Measurements from ENCODE around the gene MAGEB17.
"Not testable (repeated sequence)": the region's sequence is repeated elsewhere in the genome, so short reads cannot be mapped to it uniquely, and the experiment has no call there.

The MAGEB17 gene, protein sequence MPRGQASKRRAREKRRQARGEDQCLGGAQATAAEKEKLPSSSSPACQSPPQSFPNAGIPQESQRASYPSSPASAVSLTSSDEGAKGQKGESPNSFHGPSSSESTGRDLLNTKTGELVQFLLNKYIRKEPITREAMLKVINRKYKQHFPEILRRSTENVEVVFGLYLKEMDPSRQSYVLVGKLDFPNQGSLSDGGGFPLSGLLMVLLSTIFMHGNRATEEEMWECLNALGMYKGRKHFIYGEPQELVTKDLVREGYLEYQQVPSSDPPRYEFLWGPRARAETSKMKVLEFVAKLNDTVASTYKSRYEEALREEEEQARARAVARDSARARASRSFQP

DNA sequence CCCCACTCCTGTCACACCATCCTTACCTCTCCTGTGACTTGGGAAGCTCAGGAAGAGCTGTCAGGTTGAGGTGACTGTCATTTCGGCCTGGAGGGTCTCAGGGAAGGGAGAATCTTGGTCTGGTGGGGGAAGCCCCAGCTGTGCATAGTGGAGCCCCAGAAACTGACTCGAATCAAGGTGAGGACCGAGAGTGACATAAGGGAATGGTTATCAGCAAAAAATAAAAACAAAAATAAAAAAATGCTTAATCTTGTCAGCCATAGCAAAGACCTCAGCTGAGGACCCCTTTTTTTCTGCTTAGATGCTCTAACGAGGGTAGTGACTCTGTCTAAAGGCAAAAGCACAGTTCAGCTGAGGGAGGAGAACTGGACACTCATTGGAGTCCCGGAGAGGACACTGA is at the start of gene MAGEB17:
Gene MAGEB17, plus strand, starts transcription at position 301 of the 400 bp plus-strand sequence. CDS start 2,902 bp downstream, outside the sequence.
- no peak for DNase-seq (ENCODE audit: low spot score)

DNA sequence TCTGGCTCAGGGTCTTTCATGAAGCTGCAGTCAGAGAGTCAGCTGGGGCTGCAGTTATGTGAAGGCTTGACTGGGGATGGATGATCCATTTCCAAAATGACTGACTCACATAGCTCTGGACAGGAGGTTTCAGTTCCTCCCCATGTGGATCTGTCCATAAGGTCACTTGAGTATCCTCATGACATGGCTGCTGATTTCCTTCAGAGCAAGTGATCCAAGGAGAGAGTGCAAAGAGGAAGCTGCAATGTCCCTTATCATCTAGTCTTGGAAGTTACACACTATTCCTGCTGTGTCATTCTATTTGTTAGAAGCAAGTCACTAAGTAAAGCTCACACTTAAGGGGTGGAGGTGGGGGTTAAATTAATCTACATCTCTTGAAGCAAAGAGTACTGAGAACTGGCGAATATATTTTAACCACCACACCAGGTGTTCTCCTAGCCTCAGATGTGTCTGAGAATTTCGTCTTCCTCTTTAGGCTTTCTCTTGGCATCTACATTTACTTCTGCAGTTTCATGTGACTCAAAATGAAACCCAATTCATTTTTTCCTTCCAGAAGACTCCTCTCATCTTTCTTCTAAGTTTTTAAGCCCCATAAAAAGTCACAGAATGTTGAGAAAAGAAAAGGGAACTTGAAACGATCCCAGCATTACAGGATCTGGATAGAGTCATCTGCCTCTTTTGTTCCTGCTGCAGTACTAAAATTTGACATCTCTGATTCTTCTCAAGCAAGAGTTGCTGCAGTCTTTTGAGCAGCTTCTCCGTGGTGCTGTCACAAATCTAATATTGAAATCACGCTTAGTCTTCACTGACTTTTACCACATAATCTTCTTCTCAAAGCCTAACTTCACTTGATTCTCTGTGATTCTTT is 47.7 kb upstream of the MAGEB17 start:
- DNase-seq (ENCODE audit: low spot score), result no peak

DNA sequence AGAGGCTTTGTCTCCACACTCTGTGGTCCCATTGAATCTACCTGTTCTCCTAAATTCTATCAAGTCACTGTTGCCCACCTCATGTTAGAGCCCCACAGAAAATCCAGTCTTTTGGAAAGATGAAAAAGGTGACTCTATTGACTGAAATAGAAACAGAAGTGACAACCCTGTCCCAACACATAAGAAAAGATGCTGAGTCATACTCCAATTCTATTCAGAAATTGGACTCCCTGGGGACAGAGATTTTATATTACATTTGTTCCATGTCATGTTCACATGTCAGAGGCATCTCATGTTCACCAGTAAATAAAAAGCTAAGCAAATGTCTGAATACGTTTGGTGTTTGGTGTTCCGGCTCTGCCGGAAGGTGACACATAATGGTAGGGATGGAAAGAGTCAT is 46.9 kb upstream of the MAGEB17 start:
- DNase-seq (ENCODE audit: low spot score), result no peak

DNA sequence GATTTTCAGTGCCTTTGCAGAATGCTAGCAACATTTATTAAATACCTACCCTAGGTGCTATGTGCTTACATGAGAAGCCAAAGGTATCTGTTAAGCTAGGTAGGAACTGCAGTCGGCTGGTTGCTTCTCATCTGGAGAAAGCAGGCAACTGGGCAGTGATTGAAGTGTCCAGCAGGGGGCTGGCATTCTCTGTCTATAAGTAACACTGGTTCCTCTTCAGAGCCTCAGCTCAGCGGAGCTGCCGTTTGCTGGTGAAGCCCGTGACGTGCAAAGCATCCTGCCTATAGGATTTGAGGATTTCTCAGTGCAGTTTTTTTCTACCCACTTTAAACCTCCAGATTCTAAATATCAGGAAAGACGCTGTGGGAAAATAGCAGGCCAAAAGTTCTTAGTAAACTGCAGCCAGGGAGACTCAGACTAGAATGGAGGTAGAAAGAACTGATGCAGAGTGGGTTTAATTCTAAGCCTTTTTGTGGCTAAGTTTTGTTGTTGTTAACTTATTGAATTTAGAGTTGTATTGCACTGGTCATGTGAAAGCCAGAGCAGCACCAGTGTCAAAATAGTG is 44.0 kb upstream of the MAGEB17 start, which contains the start of gene GRPR:
Gene GRPR, plus strand, starts transcription at position 344 of the 565 bp plus-strand sequence. CDS start 389 bp downstream, outside the sequence.
- peak; percentile 39 for DNase-seq (ENCODE audit: low spot score)

DNA sequence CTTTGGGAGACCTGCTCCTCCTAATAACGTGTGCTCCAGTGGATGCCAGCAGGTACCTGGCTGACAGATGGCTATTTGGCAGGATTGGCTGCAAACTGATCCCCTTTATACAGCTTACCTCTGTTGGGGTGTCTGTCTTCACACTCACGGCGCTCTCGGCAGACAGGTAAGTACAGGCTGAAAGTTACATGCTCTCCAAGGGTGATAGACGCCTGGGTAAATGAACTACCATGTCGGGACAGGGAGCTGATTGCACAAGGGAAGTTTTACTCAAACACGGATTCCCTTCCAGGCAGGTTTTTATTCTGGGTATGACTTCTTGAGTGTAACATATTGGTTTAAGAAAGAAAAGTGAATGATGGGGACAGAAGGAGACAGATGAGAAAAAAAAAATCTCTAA is 43.1 kb upstream of the MAGEB17 start:
- DNase-seq (ENCODE audit: low spot score), result no peak

DNA sequence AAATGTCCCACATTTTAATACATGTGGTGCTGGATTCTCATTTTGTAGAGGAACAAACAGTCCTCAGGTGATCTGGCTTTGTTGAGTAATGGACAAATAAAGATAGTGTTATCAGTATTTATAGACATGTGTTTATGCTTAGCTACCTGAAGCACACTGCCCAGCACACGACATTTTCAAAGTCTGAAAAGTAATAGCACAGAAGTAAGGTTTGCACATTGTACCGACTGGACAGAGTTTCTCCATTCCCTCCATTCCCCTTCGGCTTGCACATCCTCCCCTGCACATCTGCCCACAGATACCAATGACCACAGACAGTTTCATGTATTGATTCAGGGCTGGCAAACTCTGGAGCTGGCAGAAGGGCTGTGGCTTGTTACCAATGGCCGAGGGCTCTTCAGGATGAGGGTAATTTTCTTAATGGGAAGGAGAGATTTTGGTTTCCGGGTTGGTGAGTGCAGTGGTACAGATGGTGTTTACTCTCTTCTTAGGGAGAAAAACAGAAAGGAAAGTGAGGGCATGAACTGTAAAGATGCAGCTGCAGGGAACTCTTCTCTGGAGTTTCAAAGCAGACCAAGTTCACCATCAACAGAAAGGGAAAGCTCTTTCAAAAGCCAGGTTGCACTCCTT is 41.6 kb upstream of the MAGEB17 start:
- no peak for DNase-seq (ENCODE audit: low spot score)

DNA sequence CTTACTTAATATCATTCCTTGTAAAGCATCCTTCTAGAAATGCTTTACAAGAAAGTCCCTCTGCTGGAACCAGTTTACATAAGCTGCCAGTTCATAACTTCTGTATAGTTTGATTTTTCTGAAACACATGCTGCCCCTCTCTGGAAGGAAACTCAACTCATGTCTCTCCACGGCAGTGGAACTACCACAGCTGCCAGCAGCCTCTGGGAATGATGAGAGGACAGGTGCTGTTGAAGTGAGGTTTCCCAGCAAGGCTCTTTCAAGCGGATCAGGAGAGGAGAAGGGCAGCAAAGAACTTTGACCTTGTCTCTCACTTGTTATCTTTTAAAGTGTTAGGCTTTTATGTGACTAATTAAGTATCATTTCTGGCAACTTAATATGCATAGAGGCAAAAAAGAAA is 36.6 kb upstream of the MAGEB17 start:
- DNase-seq (ENCODE audit: low spot score), result no peak

DNA sequence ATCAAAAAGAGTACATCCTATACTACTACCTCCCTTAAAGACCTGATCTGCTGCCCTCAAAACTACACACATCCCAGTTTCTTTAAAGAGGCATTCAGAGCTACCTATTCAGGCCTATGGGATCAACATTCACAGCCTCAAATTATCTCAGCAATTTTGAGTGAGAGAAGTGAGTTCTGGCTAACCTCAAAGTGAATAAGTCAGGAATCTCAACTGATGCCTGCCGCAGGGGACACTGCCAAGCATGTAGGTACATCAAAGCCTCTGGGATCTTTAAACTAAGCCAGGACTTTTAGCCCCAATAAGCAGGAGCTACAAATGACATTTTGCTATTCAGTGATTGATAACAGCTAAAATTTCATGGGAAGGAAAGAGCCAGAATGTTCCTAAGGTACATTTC is 32.3 kb upstream of the MAGEB17 start:
- DNase-seq (ENCODE audit: low spot score), result no peak

DNA sequence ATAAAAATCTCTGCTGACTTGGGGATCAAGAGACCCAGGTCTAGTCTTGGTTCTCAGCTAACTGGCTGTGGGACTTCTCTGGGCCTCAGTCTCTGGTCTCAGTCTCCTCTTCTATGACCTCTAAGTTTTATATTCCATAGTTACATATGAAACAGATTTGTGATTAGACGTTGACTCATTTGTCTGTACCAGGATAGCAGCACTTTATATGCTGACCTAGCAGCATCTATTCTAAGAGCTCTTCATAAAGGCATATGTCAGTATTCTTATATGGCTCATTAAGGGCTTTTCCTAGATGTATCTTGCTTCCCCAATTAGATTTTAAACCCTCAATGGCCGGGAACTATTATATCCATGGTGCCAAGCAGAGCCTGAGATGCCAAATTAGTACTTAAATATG is 31.2 kb upstream of the MAGEB17 start:
- no peak for DNase-seq (ENCODE audit: low spot score)

DNA sequence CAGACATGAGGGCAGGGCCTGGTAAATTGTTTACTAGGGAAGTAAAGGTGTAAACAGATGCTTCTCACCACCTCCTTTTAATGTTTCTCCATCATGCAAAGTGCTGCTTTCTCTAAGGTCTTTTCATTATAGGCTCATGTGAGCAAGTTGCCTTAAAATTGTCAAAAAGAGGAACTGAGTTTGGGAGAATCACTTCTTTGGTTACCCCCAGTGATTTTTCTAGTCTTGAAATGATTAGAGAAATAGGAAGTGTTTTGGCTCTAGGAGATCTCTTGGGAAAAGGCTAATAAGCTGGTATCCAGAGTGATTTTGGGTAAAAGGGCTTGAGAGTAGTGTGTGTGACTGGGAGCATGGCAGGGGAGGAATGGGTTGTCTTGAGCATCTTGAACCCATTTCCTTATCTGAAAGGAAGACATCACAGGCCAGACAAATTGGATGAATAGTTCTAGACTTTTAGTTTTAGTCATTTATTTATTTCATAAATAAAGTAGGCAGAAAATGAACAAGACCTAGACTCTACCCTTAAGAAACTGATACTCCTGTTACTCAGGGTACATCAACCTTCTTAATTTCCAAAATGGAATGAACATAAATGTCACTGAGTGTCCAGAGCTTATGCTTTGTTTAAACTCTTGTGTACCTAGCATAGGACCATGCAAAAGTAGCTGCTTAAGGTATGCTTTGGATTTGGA is 29.7 kb upstream of the MAGEB17 start:
- no peak for DNase-seq (ENCODE audit: low spot score)

DNA sequence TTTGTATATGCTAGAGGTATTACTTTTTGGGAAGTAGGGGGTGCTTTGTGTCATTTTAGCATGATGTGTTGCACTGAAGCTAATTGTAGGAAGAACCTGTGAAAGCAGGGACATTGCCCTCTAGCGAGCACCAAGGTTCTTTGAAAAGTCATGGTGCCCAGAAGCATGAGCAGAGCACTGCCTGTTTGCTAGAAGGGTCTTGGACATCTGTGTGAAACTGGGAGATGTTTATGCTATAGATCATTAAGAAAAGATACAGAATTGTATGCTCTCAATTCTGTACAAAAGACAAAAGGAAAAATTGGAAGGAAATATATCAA is 29.2 kb upstream of the MAGEB17 start:
- no peak for DNase-seq (ENCODE audit: low spot score)

DNA sequence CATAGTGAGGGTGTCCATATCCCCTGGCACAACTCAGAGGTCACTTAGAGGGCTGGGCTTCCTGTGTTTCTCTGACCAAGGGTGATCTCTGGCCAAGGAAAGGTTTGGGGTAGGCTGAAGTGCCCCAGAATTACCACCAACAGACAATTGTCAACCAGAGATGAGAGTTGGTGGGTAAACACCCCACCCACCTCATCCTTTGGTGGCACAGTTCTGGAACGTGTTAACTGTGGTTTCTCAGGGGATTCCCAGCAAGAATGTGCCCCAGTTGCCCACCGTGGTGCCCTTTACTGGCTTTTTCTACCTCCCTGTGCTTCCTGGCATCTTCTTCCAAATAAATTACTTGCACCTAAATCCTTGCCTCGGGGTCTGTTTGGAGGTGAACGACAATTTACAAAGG is 26.8 kb upstream of the MAGEB17 start:
- no peak for DNase-seq (ENCODE audit: low spot score)

DNA sequence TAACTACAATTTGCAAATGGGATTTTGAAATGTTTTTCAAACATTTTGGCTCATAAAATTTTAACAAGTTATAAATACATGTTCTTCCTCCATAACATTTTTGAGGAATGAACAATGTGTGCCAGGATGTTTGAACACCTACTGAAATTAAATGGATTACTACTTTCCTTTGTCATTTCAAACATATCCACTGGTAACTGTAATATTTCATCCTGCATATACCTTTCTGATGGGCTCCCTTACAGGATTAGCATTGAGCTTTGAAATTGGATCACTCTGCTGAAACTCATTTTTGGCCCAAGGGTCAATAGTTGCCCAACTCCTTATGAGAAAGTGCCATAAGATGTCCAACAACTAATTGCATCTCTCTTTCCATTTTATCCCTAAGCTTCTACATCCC is 26.3 kb upstream of the MAGEB17 start:
- DNase-seq (ENCODE audit: low spot score), result no peak

DNA sequence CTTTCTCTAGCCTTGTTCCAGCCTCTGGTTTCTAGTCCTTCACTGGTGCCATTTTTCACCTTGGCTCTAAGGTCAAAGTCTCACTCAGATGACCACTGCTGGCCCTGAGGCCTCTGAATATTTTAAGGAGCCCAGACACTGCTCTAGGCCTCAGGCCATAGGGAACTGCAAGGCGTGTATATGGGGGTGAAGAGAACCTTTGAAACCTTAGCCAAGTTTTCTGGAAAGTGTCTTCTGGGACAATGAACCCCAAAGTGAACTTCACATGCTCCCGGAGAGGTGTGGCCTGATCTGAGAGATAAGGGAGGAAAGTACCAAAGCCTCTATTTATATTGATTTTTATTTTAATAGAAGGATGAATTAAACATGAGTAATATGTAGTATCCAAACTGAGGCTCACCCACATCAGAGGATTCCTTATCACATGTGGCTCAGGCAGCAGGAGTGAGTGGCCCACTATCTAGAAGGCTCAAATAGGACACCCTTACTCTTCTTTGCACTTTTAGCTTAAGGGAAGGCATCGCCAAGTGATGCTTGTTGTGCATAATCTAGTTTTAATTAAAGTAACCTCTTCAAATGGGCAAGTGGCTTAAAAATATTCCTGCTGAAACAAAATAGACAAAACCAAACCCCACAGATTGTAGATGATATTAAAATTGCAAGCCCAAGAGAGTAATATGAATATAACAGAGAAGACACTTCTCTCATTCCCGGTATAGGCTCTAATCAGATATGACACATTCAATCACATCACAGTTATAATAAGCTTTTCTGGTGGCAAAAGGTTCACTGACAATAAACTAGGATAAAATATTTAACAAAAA is 25.6 kb upstream of the MAGEB17 start:
- no peak for DNase-seq (ENCODE audit: low spot score)

DNA sequence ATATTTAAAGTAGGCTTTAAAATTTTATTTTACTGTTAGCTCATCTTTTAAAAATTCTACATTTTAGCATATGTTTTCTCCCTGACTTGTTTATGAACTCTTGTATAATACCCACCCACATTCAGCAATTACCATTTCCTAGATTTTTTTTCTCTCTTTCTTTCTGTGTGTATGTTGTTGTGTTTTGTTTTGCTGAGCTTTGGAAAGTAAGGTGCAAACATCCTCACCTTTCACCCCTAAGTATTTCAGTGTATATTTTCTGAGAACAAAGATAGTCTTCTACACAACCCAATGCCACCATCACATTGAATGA is 25.1 kb upstream of the MAGEB17 start:
- no peak for DNase-seq (ENCODE audit: low spot score)

DNA sequence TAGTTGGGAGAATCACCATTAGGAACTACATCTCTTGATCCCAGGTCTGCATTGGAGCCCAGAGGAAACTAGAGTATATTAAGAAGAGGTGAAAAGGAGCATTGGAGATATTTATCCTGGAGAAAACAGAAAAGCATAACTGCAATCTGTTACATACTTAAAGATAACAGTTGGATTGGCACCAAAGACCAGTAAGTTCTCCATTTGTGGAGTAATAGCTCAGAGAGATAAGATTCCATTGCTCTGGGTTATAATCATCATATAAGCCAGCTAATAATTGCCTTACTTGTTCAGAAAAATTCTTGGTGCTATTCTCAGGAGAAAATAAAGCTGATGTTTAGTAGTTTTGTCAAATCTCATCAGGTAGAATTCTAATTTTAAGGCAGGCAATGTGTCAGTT is 23.3 kb upstream of the MAGEB17 start:
- no peak for DNase-seq (ENCODE audit: low spot score)

DNA sequence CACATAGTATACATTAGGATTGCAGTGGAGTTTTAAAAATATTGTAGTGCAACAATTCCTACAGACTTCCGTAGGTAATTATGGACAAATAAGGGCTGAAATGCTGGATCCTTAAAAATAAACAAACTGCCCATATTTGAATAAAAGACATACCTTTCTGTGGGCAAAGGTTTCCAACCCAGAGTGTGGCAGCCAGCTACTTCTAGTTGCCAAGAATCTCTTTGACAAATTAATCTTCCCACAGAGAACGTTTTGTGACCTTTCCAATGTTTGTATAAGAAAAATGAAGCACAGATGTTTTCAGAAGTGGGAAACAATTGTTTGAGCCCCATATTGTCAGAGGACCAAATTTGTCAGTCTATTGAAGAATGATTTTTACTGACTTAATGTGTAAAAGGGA is 22.9 kb upstream of the MAGEB17 start:
- no peak for DNase-seq (ENCODE audit: low spot score)

DNA sequence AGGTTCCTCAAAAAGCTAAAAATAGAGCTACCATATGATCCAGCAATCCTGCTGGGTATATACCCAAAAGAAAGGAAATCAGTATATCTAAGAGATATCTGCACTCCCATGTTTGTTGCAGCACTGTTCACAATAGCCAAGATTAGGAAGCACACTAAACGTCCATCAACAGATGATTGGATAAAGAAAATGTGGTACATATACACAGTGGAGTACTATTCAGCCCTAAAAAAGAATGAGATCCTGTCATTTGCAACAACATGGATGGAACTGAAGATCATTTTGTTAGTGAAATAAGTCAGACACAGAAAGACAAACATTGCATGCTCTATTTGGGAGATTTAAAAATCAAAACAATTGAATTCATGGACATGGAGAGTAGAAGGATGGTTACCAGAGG is 22.2 kb upstream of the MAGEB17 start:
- not testable (repeated sequence) for DNase-seq (ENCODE audit: low spot score)

DNA sequence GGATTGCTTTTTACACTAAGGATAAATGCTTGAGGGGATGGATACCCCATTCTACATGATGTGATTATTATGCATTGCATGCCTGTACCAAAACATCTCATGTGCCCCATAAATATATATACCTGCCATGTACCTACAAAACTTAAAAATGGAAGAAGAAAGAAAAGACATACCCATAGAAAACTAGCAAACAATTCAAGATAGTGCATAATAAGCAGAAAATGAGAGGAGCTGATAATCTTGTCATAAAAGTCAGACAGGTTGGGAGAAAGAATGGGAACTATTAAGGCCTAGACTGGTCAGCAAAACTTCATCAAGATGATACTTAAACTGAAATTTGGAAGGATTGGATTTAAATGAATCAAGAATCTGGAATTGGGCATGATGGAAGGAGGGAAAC is 21.6 kb upstream of the MAGEB17 start:
- no peak for DNase-seq (ENCODE audit: low spot score)

DNA sequence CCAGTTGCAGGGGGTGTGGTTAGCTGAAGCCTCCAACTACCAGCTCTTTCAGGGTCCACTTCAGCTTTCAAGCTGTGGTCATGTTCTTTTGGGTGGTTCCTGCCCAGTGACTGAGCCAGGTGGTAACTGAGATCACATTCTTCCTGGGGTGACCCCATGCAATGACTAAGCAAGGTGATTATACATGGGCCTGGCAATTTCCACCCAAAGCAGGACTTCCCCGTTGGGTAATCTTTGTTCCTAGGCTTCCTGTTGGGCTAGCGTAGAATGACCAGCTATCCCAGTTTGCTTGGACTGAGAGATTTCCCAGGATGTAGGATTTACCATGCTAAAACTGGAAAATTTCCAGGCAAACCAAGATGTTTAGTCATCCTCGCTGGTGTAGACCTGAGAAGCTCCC is 18.4 kb upstream of the MAGEB17 start:
- no peak for DNase-seq (ENCODE audit: low spot score)

DNA sequence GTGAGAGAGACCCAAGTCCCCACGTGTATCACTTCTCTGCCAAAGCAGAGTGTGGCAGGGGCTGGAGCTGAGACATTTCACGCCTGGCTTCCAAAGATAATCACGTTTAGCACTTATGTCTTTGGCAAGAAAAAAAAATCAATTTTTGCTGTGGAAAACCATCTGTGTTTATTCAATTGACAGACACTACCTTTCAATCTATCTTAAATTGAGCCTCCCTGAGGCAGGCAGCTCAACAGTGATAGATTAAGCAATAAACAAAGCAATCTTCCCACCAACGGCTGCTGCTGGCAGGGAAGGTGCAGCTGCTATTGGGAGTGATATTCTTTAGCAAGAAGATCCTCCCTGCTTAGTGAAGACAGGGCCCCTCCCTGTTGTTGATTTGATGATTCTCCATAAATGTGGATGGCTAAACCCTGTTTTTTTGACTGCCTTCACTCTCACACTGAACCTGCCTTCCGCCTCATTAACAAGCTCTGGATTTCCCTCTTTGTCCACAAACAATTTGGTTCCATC is 11.6 kb upstream of the MAGEB17 start:
- no peak for DNase-seq (ENCODE audit: low spot score)

Measured in CD4-positive, alpha-beta T cell treated with Interleukin-2 at 100 ng/mL for 4 hours (primary cell).